ENCODE results near the gene C17orf67.

The C17orf67 gene

GRCh38 chr17:56870081-56870651, 36.4 kb upstream of the C17orf67 start:
- peaks cover under 1% of the 10 kb centered on the region; the same call in 1 of the 2 replicates for H3K36me3 ChIP-seq (ENCODE audit: control insufficient read depth, low read length)
- no peaks in the 10 kb centered on the region for H3K9me2 ChIP-seq (replicated peaks; ENCODE audit: control insufficient read depth, low read length)
- no peaks in the 10 kb centered on the region for H4K20me1 ChIP-seq (ENCODE audit: control insufficient read depth, insufficient read depth, low read depth, low read length)
- peaks cover 12% of the 10 kb centered on the region for H3K4me1 ChIP-seq (ENCODE audit: control insufficient read depth, low read length)
- H3F3A ChIP-seq (ENCODE audit: control insufficient read depth, insufficient read depth): no peaks in the 10 kb centered on the region
- no peaks in the 10 kb centered on the region for H3K79me2 ChIP-seq (ENCODE audit: control insufficient read depth, low read length)
- no peaks in the 10 kb centered on the region for H3K9me3 ChIP-seq (ENCODE audit: control insufficient read depth, insufficient read depth, low read length)
- TF ChIP-seq EZH2phosphoT487 (IDR thresholded peaks at IDR 0.05; ENCODE audit: borderline replicate concordance, low read length) (no peak), CTCF (IDR thresholded peaks at IDR 0.05; ENCODE audit: low read depth, low read length, poor library complexity, severe bottlenecking) (no peak)
- H3K4me2 ChIP-seq (ENCODE audit: low read length): no peak overlapping the region
- H3K27ac ChIP-seq (ENCODE audit: low read depth, low read length): no peak overlapping the region
- H3K4me3 ChIP-seq (ENCODE audit: low read length): no peak overlapping the region
- H3K27me3 ChIP-seq (ENCODE audit: control insufficient read depth, low read length): no peaks in the 10 kb centered on the region

GRCh38 chr17:56868716-56869115, 35.0 kb upstream of the C17orf67 start:
- Histone ChIP-seq H3K9me3 (ENCODE audit: control insufficient read depth, insufficient read depth, low read length) (no peaks in the 10 kb centered on the region), H3K27me3 (ENCODE audit: control insufficient read depth, low read length) (no peaks in the 10 kb centered on the region), H3K79me2 (ENCODE audit: control insufficient read depth, low read length) (no peaks in the 10 kb centered on the region), H3K36me3 (ENCODE audit: control insufficient read depth, low read length) (peaks cover 9% of the 10 kb centered on the region), H3F3A (ENCODE audit: control insufficient read depth, insufficient read depth) (no peaks in the 10 kb centered on the region), H4K20me1 (ENCODE audit: control insufficient read depth, insufficient read depth, low read depth, low read length) (no peaks in the 10 kb centered on the region), H3K9me2 (replicated peaks; ENCODE audit: control insufficient read depth, low read length) (no peaks in the 10 kb centered on the region), H3K4me2 (ENCODE audit: low read length) (no peak overlapping the region), H3K4me1 (ENCODE audit: control insufficient read depth, low read length) (peaks cover 12% of the 10 kb centered on the region), H3K27ac (ENCODE audit: low read depth, low read length) (no peak overlapping the region), H3K4me3 (ENCODE audit: low read length) (no peak overlapping the region)
- TF ChIP-seq CTCF (IDR thresholded peaks at IDR 0.05; ENCODE audit: low read depth, low read length, poor library complexity, severe bottlenecking): no peak
- TF ChIP-seq EZH2phosphoT487 (IDR thresholded peaks at IDR 0.05; ENCODE audit: borderline replicate concordance, low read length): no peak

GRCh38 chr17:56867948-56868376, 34.2 kb upstream of the C17orf67 start:
- no peaks in the 10 kb centered on the region for H3K27me3 ChIP-seq (ENCODE audit: control insufficient read depth, low read length)
- H3K9me3 ChIP-seq (ENCODE audit: control insufficient read depth, insufficient read depth, low read length): no peaks in the 10 kb centered on the region
- H4K20me1 ChIP-seq (ENCODE audit: control insufficient read depth, insufficient read depth, low read depth, low read length): no peaks in the 10 kb centered on the region
- no peak overlapping the region for H3K4me3 ChIP-seq (ENCODE audit: low read length)
- peaks cover 12% of the 10 kb centered on the region for H3K4me1 ChIP-seq (ENCODE audit: control insufficient read depth, low read length)
- H3K27ac ChIP-seq (ENCODE audit: low read depth, low read length): no peak overlapping the region
- H3K79me2 ChIP-seq (ENCODE audit: control insufficient read depth, low read length): no peaks in the 10 kb centered on the region
- no peaks in the 10 kb centered on the region for H3F3A ChIP-seq (ENCODE audit: control insufficient read depth, insufficient read depth)
- H3K9me2 ChIP-seq (replicated peaks; ENCODE audit: control insufficient read depth, low read length): no peaks in the 10 kb centered on the region
- no peak overlapping the region for H3K4me2 ChIP-seq (ENCODE audit: low read length)
- TF ChIP-seq EZH2phosphoT487 (IDR thresholded peaks at IDR 0.05; ENCODE audit: borderline replicate concordance, low read length) (no peak), CTCF (IDR thresholded peaks at IDR 0.05; ENCODE audit: low read depth, low read length, poor library complexity, severe bottlenecking) (no peak)
- peaks cover 14% of the 10 kb centered on the region for H3K36me3 ChIP-seq (ENCODE audit: control insufficient read depth, low read length)

All from DOHH2 (cell line).